ENCODE data around the gene PDILT.

The PDILT gene

DNA sequence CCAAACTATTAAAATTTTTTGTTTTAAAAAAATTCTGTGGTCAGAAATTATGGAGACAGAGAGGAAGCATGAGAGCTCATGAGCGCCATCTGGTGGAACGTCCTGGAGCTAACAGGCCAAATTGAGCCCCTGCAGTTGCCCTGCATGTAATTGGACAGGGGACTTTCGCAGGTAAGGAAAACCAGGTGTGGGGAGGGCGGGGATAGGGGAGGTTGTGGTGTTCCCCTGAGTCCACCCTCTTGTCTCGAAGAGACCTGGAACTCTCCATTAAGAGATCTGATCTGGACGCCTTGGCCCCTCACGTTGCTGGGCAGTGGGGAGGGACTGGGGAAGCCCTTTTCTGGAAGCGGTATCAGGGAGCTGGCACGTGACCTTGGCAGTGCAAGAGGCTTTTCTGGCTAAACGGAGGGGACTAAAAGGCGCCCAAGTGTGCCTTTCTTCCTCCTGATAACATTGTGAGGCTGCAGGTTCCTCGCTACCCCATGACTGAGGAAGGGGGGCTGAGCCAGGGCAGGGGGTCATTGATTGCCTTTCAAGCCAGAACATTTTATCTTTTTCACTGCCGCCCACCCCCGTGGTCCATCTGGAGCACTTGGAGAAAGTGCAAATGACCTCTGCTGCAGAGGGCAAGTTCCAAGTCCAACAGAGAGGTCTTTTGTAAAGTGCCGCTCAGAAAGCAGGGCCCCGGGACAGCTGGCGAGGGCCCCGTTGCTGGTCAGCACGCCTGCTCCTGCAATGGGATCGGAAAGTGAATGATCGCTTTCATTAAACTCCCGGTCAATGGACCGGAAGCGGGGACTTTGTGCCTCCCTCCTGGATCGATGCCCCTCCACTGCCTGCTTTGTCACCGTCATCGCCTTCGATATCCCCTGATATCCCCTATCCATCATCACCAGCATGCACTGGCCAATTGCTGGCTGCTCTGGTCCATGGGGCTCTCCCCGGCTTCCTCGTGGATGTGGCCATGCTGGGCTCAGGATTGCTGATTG lies 18.4 kb downstream of the PDILT start:
- Histone ChIP-seq H3K4me1 (ENCODE audit: control insufficient read depth in 1 of 2, insufficient read depth in 2 of 2, low read length in 2 of 2) (peaks cover 0 to 6% of the 10 kb centered on the region in 2 donors), H3K27me3 (ENCODE audit: low read depth, low read length) (no peaks in the 10 kb centered on the region), H3K27ac (ENCODE audit: low read length) (no peak overlapping the region), H3K9me3 (ENCODE audit: control insufficient read depth in 1 of 2, low read length in 2 of 2) (no peaks in the 10 kb centered on the region), H3K4me3 (ENCODE audit: low read depth in 1 of 2, low read length in 2 of 2) (no peak overlapping the region), H3K36me3 (ENCODE audit: control insufficient read depth in 1 of 2, insufficient read depth in 2 of 2, low read length in 2 of 2) (no peaks in the 10 kb centered on the region)

- Histone ChIP-seq H3K36me3 (ENCODE audit: control insufficient read depth in 1 of 2, insufficient read depth in 2 of 2, low read length in 2 of 2) (no peaks in the 10 kb centered on the region), H3K27ac (ENCODE audit: low read length) (no peak overlapping the region), H3K27me3 (ENCODE audit: low read depth, low read length) (no peaks in the 10 kb centered on the region), H3K9me3 (ENCODE audit: control insufficient read depth in 1 of 2, low read length in 2 of 2) (no peaks in the 10 kb centered on the region), H3K4me3 (ENCODE audit: low read depth in 1 of 2, low read length in 2 of 2) (no peak overlapping the region), H3K4me1 (ENCODE audit: control insufficient read depth in 1 of 2, insufficient read depth in 2 of 2, low read length in 2 of 2) (peaks cover 0 to 6% of the 10 kb centered on the region in 2 donors)
These were observed 21.2 kb downstream of the PDILT start for GRCh38 chr16:20383106-20384029.

- H3K27me3 ChIP-seq (ENCODE audit: low read depth, low read length): no peaks in the 10 kb centered on the region
- no peak overlapping the region for H3K4me3 ChIP-seq (ENCODE audit: low read depth in 1 of 2, low read length in 2 of 2)
- no peak overlapping the region for H3K27ac ChIP-seq (ENCODE audit: low read length)
- peaks cover 0 to 6% of the 10 kb centered on the region in 2 donors for H3K4me1 ChIP-seq (ENCODE audit: control insufficient read depth in 1 of 2, insufficient read depth in 2 of 2, low read length in 2 of 2)
- no peaks in the 10 kb centered on the region for H3K36me3 ChIP-seq (ENCODE audit: control insufficient read depth in 1 of 2, insufficient read depth in 2 of 2, low read length in 2 of 2)
- H3K9me3 ChIP-seq (ENCODE audit: control insufficient read depth in 1 of 2, low read length in 2 of 2): no peaks in the 10 kb centered on the region
These were observed 22.2 kb downstream of the PDILT start for GRCh38 chr16:20382202-20382948.

DNA sequence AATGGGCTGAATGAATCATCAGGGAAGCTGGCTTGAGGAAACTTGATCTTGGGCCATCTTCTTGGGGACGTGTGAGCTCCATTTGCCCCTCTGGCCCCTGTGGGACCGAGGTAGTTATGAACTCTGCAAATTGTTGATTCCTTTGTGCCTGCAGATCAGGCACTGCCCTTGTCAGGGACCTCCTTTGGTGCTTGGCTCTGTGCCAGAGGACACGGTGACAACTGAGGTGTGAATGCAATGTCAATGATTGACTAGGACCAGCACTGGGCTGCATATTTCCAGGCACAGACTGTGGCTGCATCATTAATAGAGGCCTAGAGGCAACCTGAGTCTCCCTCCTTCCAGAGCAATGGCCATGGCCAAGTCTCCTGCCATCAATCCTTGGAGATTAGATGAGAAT lies 23.8 kb downstream of the PDILT start:
- Histone ChIP-seq H3K9me3 (ENCODE audit: control insufficient read depth in 1 of 2, low read length in 2 of 2) (no peaks in the 10 kb centered on the region), H3K27me3 (ENCODE audit: low read depth, low read length) (no peaks in the 10 kb centered on the region), H3K4me3 (ENCODE audit: low read depth in 1 of 2, low read length in 2 of 2) (no peak overlapping the region), H3K36me3 (ENCODE audit: control insufficient read depth in 1 of 2, insufficient read depth in 2 of 2, low read length in 2 of 2) (no peaks in the 10 kb centered on the region), H3K4me1 (ENCODE audit: control insufficient read depth in 1 of 2, insufficient read depth in 2 of 2, low read length in 2 of 2) (peaks cover 0 to under 1% of the 10 kb centered on the region in 2 donors), H3K27ac (ENCODE audit: low read length) (no peak overlapping the region)

GRCh38 chr16:20377181-20377580 lies 27.4 kb downstream of the PDILT start:
- no peak overlapping the region for H3K4me3 ChIP-seq (ENCODE audit: low read depth in 1 of 2, low read length in 2 of 2)
- H3K36me3 ChIP-seq (ENCODE audit: control insufficient read depth in 1 of 2, insufficient read depth in 2 of 2, low read length in 2 of 2): no peaks in the 10 kb centered on the region
- H3K9me3 ChIP-seq (ENCODE audit: control insufficient read depth in 1 of 2, low read length in 2 of 2): no peaks in the 10 kb centered on the region
- no peak overlapping the region for H3K27ac ChIP-seq (ENCODE audit: low read length)
- no peaks in the 10 kb centered on the region for H3K27me3 ChIP-seq (ENCODE audit: low read depth, low read length)
- no peaks in the 10 kb centered on the region for H3K4me1 ChIP-seq (ENCODE audit: control insufficient read depth in 1 of 2, insufficient read depth in 2 of 2, low read length in 2 of 2)

- no peaks in the 10 kb centered on the region for H3K36me3 ChIP-seq (ENCODE audit: control insufficient read depth in 1 of 2, insufficient read depth in 2 of 2, low read length in 2 of 2)
- H3K9me3 ChIP-seq (ENCODE audit: control insufficient read depth in 1 of 2, low read length in 2 of 2): no peaks in the 10 kb centered on the region
- H3K4me3 ChIP-seq (ENCODE audit: low read depth in 1 of 2, low read length in 2 of 2): no peak overlapping the region
- no peaks in the 10 kb centered on the region for H3K27me3 ChIP-seq (ENCODE audit: low read depth, low read length)
- no peak overlapping the region for H3K27ac ChIP-seq (ENCODE audit: low read length)
- H3K4me1 ChIP-seq (ENCODE audit: control insufficient read depth in 1 of 2, insufficient read depth in 2 of 2, low read length in 2 of 2): no peaks in the 10 kb centered on the region
These were observed 31.8 kb downstream of the PDILT start for GRCh38 chr16:20372701-20373100.

- Histone ChIP-seq H3K27ac (ENCODE audit: low read length) (no peak overlapping the region), H3K9me3 (ENCODE audit: control insufficient read depth in 1 of 2, low read length in 2 of 2) (no peaks in the 10 kb centered on the region), H3K36me3 (ENCODE audit: control insufficient read depth in 1 of 2, insufficient read depth in 2 of 2, low read length in 2 of 2) (no peaks in the 10 kb centered on the region), H3K4me3 (ENCODE audit: low read depth in 1 of 2, low read length in 2 of 2) (no peak overlapping the region), H3K27me3 (ENCODE audit: low read depth, low read length) (no peaks in the 10 kb centered on the region), H3K4me1 (ENCODE audit: control insufficient read depth in 1 of 2, insufficient read depth in 2 of 2, low read length in 2 of 2) (no peaks in the 10 kb centered on the region)
These were observed 35.0 kb downstream of the PDILT start for GRCh38 chr16:20369452-20370054.

GRCh38 chr16:20364051-20364450 lies 40.5 kb downstream of the PDILT start:
- no peaks in the 10 kb centered on the region for H3K36me3 ChIP-seq (ENCODE audit: control insufficient read depth in 1 of 2, insufficient read depth in 2 of 2, low read length in 2 of 2)
- no peak overlapping the region for H3K27ac ChIP-seq (ENCODE audit: low read length)
- no peaks in the 10 kb centered on the region for H3K9me3 ChIP-seq (ENCODE audit: control insufficient read depth in 1 of 2, low read length in 2 of 2)
- H3K4me1 ChIP-seq (ENCODE audit: control insufficient read depth in 1 of 2, insufficient read depth in 2 of 2, low read length in 2 of 2): no peaks in the 10 kb centered on the region
- H3K27me3 ChIP-seq (ENCODE audit: low read depth, low read length): no peaks in the 10 kb centered on the region
- no peak overlapping the region for H3K4me3 ChIP-seq (ENCODE audit: low read depth in 1 of 2, low read length in 2 of 2)

GRCh38 chr16:20363191-20363590 lies 41.3 kb downstream of the PDILT start:
- no peaks in the 10 kb centered on the region for H3K27me3 ChIP-seq (ENCODE audit: low read depth, low read length)
- no peak overlapping the region for H3K27ac ChIP-seq (ENCODE audit: low read length)
- H3K36me3 ChIP-seq (ENCODE audit: control insufficient read depth in 1 of 2, insufficient read depth in 2 of 2, low read length in 2 of 2): no peaks in the 10 kb centered on the region
- no peaks in the 10 kb centered on the region for H3K4me1 ChIP-seq (ENCODE audit: control insufficient read depth in 1 of 2, insufficient read depth in 2 of 2, low read length in 2 of 2)
- H3K4me3 ChIP-seq (ENCODE audit: low read depth in 1 of 2, low read length in 2 of 2): no peak overlapping the region
- no peaks in the 10 kb centered on the region for H3K9me3 ChIP-seq (ENCODE audit: control insufficient read depth in 1 of 2, low read length in 2 of 2)

DNA sequence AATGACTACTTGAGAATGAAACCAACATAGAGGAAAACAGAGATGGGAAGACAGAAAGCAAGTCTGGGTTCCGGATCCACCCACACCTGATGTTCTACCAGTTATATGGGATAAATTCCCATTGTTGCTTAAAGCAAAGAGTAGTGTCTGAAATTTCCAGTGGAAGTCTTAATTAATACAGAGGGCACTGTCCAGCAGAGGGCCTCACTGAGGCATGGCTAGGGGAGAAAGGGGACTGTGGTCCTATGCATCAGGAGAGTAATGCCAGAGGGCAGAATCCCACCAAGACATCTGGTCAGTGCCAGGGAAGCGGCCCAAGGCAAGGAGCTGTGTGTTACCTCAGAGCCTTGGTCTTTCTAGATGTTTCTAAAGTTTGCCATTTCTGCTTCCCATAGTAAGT lies 44.5 kb downstream of the PDILT start:
- Histone ChIP-seq H3K36me3 (ENCODE audit: control insufficient read depth in 1 of 2, insufficient read depth in 2 of 2, low read length in 2 of 2) (no peaks in the 10 kb centered on the region), H3K27ac (ENCODE audit: low read length) (no peak overlapping the region), H3K4me1 (ENCODE audit: control insufficient read depth in 1 of 2, insufficient read depth in 2 of 2, low read length in 2 of 2) (no peaks in the 10 kb centered on the region), H3K4me3 (ENCODE audit: low read depth in 1 of 2, low read length in 2 of 2) (no peak overlapping the region), H3K9me3 (ENCODE audit: control insufficient read depth in 1 of 2, low read length in 2 of 2) (no peaks in the 10 kb centered on the region), H3K27me3 (ENCODE audit: low read depth, low read length) (no peaks in the 10 kb centered on the region)
